OCI-M2 (cell line): ENCODE measurements around the gene PTPRN2.
"Not testable (repeated sequence)": the region's sequence is repeated elsewhere in the genome, so short reads cannot be mapped to it uniquely, and the experiment has no call there.

Source experiments
- DNase-seq: peaks from one replicate; lab custom pipeline; 2025; ENCODE audit not compliant: unreplicated experiment; lab: John Stamatoyannopoulos, UW

PTPRN2 gene

DNA sequence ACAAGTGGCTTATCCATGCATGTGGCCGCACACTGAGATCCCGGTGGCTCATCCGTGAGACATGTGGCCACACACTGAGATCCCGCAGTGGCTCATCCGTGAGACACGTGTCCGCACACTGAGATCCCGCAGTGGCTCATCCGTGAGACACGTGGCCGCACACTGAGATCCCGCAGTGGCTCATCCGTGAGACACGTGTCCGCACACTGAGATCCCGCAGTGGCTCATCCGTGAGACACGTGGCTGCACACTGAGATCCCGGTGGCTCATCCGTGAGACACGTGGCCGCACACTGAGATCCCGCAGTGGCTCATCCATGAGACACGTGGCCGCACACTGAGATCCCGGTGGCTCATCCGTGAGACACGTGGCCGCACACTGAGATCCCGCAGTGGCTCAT is 181.9 kb downstream of the PTPRN2 start:
- not testable (repeated sequence) for DNase-seq

DNA sequence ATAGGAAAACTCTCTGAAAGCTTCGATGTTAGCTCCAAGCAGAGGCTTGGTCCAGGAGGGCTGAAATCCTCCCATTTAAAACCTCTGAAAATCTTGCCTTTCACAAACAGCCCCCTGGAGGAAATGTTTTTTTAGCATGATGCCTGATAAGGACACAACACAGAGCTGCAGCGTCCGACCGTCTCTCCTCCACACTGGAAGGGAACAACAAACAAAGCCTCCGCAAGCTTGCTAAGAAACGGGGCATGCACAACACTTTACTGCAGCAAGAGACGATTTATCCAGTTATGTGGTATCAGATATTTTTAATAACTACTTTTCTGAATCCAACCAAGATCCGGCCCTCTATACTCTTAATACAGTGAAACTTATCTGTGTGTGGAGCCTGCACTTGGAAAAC is 182.3 kb downstream of the PTPRN2 start:
- DNase-seq, result no peak

DNA sequence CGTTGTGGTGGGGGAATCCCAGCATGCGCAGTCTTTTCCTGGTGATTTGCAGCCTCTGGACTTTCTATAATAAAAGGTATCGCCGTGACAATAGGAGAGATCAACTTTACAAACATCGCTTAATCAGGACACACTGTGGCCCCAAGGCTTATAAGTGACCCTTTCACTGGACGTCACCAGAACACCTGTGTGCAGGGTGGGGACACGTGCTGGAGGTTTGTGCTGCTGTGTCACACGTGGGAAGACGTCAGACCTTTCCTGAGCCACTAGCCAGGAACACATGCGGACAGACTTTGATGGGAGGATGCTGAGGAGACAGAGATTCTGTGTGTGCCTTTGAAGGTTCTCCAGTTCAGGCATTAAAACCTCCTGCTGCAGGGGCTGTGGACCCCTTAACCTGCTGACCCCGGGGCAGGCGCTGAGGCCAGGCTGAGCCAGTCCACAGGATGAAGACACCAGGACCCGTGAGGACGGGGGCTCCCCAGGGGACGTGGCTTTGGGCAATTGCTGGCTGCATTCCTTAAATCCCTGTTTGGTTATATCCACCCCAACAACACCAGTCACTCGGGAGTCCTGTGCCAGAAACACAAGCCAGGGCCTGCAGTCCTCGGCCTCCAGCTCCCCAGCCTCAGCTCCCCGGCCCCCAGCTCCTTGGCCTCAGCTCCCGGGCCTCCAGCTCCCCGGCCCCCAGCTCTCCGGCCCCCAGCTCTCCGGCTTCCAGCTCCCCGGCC is 183.4 kb downstream of the PTPRN2 start:
- DNase-seq, result no peak

DNA sequence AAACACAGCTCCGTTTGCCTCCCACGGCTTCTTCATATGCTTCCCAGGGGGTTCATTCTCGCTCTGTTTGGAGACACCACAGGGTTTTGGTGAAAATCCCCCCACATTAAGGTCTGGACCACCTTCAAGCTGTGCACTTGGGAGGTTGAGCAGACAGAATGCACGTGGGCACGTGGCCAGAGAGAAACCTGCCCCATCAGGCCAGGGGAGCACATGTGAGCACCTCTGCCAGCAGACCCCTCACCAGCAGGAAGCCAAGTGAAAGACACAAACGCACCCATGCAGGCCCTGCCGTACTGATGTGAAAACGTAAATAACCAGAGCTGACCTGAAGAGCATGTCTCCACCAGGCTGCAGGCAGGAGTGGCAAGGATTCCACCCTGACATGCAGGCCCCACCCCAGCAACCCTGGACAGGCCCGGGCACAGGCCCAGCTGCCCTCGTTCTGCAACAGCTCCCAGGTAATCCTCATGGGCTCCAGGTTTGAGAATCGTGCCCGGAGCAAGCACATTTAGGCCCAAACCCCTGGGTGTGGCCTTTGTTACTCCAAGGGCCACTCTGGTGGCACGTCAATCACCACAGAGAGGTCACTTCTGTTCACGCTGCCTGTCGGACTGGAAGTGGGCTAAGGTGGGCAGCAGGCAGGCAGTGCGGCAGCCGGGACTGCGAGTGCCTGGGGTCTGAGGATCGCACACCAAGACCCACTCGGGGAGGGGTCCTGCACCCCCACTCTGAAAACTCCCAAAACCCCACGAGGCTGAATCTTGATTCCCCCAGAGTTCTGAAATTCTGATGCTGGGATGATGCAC is 184.4 kb downstream of the PTPRN2 start:
- no peak for DNase-seq

DNA sequence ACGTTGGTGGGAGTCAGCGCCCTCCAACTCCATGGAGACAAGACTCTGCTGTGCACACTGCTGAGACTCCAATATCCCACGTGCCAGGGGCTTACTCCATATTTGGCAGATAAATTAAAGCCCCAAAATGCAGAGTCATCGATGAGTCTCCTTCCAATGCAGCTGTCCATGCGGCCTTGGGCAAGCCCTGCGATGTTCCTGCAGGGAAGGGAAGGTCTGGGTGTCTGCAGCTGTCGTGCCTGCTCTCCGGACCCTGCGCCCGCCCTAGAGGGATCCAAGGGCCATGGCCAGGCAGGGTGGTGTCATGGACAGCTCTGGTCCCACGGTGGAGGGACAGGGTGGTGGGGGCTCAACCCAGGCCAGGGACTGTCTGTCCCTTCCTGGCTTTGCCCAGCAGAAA is 185.2 kb downstream of the PTPRN2 start:
- DNase-seq, result no peak

DNA sequence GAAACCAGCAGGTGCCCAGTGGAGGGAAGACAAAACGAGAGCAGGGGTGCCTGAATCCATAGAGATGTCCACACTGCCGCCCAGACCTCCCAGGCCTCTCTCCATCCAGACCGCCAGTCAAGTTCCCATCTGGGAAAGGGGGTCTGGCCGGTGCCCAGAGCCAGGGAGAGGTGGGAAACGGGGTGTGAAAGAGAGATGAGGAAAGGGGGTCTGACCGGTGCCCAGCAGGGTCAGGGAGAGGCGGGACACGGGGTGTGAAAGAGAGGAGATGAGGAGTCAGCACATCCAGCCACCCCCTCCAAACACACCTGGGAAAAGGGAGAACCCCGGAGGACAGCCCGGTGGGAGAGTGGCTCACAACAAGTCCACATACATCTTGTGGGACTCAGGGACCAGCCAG is 185.8 kb downstream of the PTPRN2 start:
- DNase-seq, result no peak

DNA sequence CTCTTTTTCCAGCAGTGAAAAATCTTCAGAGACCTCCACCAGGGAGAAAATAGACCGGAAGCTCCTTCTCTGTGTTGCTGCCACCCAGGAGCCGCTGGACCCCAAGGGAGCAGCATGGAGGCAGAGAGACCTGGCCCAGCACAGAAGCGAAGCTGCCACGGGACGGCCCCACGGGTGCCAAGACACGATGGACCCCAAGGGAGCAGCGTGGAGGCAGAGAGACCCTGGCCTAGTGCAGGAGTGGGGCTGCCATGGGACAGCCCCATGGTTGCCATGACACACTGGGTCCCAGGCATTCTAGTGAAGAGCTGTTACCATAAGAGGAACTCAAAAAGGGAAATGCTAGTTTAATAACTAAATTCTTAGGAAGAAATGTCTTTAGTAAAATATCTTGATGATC is 186.3 kb downstream of the PTPRN2 start:
- DNase-seq, result no peak

DNA sequence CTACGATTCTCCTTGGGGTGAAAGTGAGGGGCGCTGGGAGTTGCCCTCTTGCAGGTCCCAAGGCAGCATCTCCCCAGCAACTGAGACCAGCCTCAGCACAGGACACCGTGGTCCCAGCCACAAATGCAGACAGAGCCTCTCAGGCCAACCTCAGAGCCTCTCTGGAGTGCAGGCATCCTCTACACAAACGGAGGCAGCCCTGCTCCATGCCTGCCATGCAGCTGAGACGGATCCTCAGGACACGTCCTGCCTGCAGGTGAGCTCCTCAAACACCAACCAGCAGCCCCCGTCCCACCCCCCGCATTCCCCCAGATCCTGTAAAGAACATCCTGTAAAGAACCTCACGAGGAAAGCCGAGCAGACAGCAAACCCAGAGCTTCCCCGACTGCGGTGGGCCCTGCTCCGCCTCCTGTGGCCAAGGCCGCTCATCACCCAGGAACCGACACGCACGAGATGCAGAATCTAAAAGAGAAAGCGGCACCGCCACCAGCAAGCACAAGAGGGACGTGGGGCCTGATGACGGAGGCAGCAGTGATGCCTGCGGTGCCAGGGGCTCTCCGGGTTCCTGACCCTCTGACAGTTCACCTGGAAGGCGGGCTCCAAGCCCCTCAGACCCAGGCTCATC is 186.9 kb downstream of the PTPRN2 start:
- DNase-seq, result no peak

DNA sequence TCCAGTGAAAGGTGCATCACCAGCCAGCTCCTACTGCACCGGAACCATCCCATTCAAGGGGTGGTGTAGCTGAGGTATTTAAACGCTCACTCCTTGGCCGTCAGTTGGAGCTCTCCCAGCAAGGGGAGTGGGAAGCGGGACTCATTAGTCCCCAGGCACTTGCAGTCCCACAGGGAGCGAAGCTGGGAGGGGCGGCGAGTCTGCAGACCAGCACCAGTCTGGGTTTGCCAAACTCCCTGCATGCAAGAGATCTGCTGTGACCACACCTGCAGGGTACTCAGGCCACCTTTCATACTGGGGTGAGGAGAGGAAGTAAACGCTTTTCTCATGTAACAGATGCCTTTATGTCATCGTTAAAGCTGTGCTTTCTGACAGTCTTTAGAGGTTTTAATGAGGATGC is 187.9 kb downstream of the PTPRN2 start:
- no peak for DNase-seq

DNA sequence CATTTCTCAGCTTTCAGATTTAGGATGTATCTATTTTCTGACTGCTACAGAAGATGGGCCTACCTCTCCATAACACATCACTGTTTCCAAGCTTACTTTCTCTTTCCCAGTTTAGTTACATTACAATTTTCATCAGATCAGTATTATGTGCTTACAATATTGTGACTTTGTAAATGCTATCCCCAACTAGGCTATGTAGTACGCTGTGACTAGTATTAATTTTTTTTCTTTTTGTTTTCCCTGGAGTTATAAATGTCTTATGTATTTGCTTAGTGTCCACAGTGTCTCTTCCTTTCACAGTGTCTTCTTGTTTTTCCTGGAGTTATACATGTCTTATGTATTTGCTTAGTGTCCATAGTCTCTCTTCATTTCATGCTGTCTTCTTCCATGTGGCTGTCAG is 188.9 kb downstream of the PTPRN2 start:
- DNase-seq, result no peak

DNA sequence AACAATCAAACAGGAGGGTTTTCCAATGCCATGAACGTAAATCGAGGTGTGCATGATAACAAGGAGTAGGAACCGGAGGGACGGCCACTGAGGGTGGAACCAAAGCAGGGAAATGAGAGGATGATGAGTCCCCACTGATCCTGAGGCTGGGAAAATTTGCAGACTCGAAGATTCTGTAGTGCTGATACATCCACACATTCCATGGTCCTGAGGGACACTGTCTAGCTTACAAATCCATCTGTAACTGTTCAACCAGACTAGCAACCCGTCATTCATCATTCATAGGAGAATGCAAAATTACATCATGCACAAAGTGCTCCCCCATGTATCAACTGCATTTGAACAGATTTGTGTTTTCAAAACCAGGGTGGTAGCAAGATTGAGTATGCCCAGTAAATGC is 189.7 kb downstream of the PTPRN2 start:
- no peak for DNase-seq

DNA sequence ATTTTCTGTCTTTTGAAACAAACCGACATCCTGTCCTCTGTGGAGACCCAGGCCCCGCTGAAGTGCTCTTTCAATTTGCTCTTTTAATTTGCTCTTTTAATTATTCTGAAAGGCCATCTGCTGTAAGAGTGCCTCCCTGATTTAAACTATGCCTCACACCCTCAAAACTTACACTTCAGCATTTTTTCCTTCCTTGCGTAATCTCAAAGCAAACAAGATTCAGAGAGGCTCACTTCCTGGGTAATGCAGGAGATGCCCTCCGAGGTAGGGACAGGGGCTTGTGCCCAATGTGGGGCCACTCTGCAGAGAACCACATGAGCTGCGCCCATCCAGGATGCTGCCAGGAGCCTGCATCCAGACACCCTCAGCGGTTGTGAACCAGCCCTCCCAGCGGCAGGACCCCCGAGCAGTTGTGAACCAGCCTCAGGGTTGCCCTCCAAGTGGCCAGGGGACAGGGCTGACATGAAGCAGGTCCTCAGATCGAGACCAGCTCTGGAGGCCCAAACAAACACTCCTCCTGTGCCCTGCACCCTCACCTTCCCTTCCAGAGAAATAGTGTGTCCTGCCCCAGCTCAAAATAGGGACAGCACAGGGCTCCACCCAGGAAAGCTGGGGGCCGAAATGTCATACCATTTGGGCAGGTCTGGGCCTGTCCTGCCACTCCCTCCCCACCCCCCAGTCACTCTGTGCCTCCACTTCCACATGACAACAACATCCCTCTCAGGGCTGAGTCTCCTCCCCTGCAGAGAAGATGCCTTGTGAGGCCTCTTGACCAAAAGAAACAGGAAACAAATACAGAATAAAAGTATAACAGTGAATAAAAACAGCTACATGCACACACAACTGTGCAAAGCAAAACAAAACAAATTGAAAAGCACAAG is 190.4 kb downstream of the PTPRN2 start:
- no peak for DNase-seq

DNA sequence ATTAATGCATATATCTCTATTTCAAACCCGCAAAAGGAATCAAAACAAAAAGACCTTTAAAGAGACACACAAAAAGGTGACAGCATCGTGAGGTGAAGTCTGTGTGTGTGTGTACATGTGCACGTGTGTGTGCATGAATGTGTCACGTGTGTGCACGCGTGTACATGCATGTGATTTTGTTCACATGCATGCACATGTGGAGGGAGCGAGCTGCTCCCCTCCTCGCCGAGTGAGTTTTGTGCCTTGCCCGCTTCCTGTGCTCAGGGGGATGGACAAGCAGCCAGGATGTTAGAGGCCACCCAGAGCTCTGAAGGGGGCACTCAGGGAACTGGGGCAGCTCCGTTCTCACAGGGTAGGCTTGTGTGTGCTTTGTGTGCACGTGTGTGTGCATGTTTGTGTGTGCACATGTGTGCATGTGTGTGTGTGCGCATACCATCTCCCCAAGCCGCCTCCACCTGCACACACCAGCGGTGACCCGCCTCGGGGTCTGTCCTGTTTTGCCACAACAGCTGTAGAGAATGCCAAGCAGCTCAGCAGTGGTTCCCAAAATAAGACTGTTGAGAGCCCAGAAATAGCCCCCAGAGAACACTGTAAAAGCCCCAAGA is 191.2 kb downstream of the PTPRN2 start:
- no peak for DNase-seq

DNA sequence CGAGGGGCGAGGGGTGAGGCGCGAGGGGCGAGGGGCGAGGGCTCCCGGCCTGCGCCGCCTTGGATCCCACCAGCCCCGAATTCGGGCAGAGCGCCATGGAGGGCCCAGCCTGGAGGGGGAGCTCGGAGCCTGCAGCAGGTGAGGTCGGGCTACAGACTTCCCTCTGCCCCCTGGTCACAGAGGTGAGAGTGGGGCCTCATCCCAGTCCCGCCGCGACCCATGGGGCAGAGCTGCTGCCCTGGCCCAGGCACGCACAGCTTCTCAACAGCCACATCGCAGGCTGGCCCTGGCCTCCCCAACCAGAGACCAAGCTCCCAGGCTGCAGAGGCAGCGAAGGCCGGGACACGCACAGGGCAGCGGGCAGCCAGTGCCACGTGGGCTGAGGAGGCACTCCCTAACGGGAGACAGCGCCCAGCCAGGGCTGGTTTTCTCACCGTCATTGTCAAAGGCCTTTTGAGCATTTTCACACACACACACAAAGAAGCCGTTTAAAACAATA is 191.8 kb downstream of the PTPRN2 start:
- DNase-seq, result no peak

DNA sequence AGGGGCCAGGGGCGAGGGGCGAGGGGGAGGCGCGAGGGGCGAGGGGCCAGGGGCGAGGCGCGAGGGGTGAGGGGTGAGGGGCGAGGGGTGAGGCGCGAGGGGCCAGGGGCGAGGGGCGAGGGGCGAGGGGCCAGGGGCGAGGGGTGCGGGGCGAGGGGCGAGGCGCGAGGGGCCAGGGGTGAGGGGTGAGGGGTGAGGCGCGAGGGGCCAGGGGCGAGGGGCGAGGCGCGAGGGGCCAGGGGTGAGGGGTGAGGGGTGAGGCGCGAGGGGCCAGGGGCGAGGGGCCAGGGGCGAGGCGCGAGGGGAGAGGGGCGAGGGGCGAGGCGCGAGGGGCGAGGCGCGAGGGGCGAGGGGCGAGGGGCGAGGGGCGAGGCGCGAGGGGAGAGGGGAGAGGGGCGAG is 192.3 kb downstream of the PTPRN2 start:
- DNase-seq, result no peak

DNA sequence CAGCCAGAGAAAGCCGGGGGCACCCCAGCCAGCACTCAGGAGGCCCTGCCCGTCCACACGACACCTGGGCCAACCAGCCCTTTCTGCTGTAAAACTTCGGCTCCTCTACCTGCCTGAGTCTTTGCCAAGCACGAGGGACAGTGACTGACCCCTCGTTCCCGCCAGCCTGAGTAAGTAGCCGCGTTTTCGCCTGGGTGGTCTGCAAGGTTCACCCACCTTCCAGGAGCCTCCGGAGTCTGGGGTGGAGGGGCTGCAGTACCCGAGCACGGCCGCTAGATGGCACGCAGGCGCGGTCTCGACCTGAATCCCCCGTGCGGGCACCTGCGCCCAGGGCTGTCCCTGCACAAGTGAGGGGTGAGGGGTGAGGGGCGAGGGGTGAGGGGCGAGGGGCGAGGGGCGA is 192.7 kb downstream of the PTPRN2 start:
- DNase-seq, result no peak

DNA sequence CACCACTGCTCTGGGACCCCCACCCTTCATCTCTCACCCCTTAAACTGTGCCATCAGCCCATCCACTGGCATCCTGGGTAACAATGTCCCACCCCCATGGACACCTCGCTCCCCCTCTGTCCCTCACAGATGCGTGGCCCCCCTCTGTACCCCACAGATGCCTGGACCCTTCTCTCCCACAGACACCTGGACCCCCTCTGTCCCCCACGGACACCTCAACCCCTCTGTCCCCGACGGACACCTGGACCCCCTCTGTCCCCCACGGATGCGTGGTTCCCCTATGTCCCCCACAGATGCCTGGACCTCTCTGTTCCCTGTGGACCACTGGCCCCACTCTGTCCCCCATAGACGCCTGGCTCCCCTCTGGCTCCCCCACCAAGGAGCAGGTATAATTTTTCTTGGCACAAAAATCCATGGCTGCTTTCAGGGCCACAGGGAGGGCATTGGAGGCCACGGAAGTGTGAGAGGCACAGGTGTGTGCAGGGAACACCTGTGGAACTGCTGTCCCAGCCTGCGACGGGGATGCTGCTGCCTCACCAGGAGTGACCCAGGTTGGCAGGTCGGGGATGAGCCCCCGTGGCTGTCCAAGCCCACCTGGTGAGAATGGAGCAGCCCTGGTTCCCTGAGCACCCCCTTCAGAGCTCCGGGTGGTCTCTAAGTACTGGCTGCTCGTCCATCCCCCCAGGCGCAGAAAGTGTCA is 193.5 kb downstream of the PTPRN2 start:
- no peak for DNase-seq

DNA sequence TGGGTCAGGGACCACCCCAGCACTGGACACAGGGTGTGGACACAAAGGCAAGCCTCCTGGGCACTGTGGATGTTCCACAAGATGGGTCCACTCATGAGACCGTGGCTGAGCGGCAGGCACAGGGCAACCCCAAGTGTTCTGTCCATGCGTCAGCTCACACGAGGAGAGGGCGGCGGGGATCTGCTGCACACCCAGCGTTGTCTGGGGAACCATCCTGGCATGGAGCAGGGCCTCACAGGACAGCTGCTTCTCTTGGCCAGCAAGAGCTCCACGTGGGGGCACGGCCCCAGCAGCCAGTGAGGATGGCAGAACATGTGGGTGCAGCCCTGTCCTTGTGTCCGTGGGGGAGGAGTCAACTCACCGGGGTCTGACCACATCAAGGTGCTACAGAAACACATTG is 195.4 kb downstream of the PTPRN2 start:
- DNase-seq, result no peak

DNA sequence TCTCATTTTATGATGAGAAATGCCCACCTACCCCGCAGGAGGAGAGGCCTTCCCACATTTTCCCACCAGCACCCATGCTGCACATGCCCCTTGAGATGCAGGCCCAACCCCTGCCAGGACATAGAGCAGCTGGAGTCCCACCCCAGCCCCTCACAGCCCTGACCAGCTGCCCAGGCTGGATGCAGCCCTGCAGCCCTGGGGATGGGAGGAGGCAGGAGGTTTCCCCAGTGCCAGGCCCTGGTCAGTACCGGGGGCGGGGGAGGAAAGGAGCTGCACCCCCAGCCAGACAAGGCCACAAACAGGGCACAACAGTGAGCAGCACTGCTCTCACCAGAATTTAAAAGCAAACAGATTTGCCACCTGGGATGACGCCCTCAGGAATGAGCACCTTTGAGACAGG is 196.1 kb downstream of the PTPRN2 start:
- DNase-seq, result no peak

DNA sequence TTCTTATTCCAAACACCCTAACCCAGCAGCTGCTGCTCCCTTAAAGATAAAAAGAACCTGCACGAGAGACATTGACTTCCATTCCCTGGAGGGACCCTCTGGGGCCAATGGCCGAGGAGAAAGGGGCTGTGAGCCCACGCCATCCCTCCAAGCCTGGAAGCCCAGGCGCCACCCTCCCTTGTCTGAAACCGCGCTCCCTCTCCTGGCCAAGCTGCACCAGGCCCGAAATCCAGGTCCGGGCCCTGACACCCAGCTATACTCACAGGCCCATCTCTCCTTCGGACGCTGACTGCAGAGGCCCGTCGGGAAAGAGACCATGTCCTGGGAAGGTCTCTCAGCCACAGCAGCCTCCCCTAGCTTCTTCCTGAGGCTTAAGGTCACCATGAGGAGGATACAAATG is 196.5 kb downstream of the PTPRN2 start:
- DNase-seq, result no peak
